Thoracic aorta endothelial cell (primary cell): ENCODE measurements around the gene GPX4. TPM values are rescaled to one million over a fixed set of nuclear protein-coding genes. Genes with fewer than 3 reads are reported as not detected.

Source experiments
- total RNA-seq: library from RNA; depleted of rRNA; stranded (reverse); fragments of >200 nt; gene quantifications from 2 replicates; pipeline ENCODE4 v1.2.3, GENCODE V29; 2012

The GPX4 gene, protein sequence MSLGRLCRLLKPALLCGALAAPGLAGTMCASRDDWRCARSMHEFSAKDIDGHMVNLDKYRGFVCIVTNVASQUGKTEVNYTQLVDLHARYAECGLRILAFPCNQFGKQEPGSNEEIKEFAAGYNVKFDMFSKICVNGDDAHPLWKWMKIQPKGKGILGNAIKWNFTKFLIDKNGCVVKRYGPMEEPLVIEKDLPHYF
- 226 and 365 TPM in 2 replicates for total RNA-seq

DNA sequence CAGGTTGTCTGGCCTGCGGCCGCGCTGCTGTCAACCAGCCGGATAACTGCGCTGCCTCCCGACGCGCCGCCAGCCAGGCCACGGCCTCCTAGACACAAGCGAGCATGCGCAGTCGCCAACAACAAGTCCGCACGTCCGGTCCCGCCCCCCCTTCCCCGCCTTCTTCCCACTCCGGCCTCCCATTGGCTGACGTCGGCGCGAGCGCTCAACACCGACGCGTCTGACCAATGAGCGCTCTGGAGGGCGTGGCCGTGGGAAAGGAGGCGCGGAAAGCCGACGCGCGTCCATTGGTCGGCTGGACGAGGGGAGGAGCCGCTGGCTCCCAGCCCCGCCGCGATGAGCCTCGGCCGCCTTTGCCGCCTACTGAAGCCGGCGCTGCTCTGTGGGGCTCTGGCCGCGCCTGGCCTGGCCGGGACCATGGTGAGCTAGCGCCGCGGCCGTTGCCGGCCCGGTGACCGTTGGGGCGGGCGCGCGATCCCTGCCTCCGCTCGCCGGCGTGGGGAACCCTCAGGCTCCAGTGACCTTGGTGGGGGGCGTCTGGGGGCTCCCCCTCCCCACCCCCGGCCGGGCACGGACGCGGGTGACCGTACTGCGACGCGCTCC lies at the start of gene GPX4:
Gene GPX4 (plus strand): TSS at position 287 of the 603 bp plus-strand sequence. CDS start 50 bp downstream, at position 337.

DNA sequence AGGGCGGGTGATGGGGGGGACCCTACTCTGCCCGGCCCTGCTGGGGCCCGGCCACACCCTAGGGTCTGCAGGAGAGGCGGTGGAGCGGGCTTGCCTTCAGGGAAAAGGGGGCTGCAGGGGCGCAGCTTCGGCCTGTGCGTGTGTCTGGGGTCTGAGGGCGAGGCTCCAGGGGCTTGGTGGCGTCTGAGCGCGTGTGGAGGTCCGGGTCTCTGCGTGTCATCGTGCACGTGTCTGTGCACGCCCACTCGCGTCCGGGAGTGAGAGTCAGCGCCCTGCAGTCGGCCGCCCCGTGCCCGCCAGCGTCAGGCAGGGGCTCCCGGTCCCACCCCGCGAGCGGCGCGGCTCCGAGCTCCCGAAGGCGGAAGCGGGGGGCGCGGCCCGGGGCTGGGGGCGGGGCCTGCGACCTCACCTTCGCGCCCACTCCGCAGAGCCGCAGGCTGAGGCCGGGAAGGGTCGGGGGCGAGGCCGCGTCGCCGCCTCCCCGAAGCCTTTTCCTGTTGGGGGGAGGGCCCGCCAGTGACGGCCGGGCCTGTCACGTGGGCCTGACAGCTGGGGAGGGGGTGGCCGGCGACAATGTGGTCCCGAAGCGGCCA lies 37.0 kb upstream of the GPX4 start, which contains the start of gene ARHGAP45:
Gene ARHGAP45 (plus strand): TSS at position 420 of the 593 bp plus-strand sequence. CDS start 239 bp downstream, outside the sequence.

DNA sequence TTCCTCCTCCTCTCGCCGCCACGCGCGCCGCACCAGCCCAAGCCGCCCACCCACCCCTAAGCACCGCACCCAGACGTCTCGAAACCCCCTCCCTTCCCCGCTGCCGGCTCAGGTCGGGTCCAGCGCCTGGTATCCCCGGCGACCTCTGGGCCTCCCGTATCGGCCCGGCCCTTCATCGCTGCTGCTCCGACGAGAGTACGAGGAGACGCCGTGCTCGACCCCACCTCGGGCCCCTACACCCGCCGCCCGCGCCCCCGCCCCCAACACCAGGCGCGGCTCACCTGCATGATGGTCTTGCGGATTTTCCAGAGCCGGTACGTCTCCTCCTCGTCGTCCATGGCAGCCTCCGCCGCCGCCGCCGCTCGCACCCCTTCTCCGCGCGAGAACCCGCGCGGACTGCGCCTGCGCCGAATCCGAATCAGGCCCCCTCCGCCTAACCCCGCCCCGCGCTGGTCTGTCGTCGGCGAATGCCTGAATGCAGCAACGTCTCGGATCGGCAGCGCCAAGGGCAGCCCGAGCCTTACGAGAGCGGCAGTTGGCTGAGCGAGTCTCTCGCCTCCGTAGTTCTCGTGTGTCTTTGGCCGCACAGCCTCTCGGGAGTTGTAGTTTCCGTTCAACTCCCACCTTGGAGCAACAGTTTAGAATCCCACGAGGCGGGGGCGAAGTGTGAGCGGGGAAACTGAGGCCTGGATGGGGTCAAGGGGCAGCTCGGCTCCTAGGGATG lies 8.7 kb upstream of the GPX4 start, which contains the start of gene POLR2E:
Gene POLR2E (minus strand): TSS at position 398 of the 724 bp plus-strand sequence. CDS start 60 bp downstream, at position 338.

Other genes starting within 250 kb of the GPX4 start
- 1.1 and 2.3 TPM in 2 replicates for gene CFD, start 244.3 kb upstream of the GPX4 start, total RNA-seq
- gene MED16, start 210.8 kb upstream of the GPX4 start, total RNA-seq, result 25.5 and 29.4 TPM in 2 replicates
- gene RNU6-9, start 210.5 kb upstream of the GPX4 start, total RNA-seq, result not detected in 2 replicates
- gene R3HDM4, start 190.8 kb upstream of the GPX4 start, total RNA-seq, result 20.1 and 26.1 TPM in 2 replicates
- not detected in 2 replicates for gene KISS1R, start 186.7 kb upstream of the GPX4 start, total RNA-seq
- gene ARID3A, start 178.0 kb upstream of the GPX4 start, total RNA-seq, result 6.9 and 10.0 TPM in 2 replicates
- 47.2 and 65.5 TPM in 2 replicates for gene WDR18, start 119.6 kb upstream of the GPX4 start, total RNA-seq
- gene GRIN3B, start 103.6 kb upstream of the GPX4 start, total RNA-seq, result 0.43 and 0.80 TPM in 2 replicates
- 61.7 and 66.5 TPM in 2 replicates for gene TMEM259, start 82.9 kb upstream of the GPX4 start, total RNA-seq
- not detected in 2 replicates for gene RNU6-2, start 82.5 kb upstream of the GPX4 start, total RNA-seq
- gene CNN2, start 77.4 kb upstream of the GPX4 start, total RNA-seq, result 140 and 181 TPM in 2 replicates
- gene ABCA7, start 63.9 kb upstream of the GPX4 start, total RNA-seq, result 4.1 and 6.2 TPM in 2 replicates
- gene ARHGAP45, start 36.8 kb upstream of the GPX4 start, total RNA-seq, result 6.8 and 12.9 TPM in 2 replicates
- 82.4 and 139 TPM in 2 replicates for gene POLR2E, start 8.6 kb upstream of the GPX4 start, total RNA-seq
- gene SBNO2, start 70.3 kb downstream of the GPX4 start, total RNA-seq, result 26.5 and 37.5 TPM in 2 replicates
- gene STK11, start 101.8 kb downstream of the GPX4 start, total RNA-seq, result 68.5 and 75.7 TPM in 2 replicates
- gene CBARP, start 134.0 kb downstream of the GPX4 start, total RNA-seq, result 3.1 and 3.8 TPM in 2 replicates
- 21.3 and 23.3 TPM in 2 replicates for gene ATP5F1D, start 137.8 kb downstream of the GPX4 start, total RNA-seq
- gene MIDN, start 144.6 kb downstream of the GPX4 start, total RNA-seq, result 20.2 and 22.2 TPM in 2 replicates
- 129 and 154 TPM in 2 replicates for gene CIRBP, start 165.3 kb downstream of the GPX4 start, total RNA-seq
- 25.6 and 30.5 TPM in 2 replicates for gene FAM174C, start 171.5 kb downstream of the GPX4 start, total RNA-seq
- 0.27 TPM in 1 of 2 replicates, not detected in the other for gene EFNA2, start 181.9 kb downstream of the GPX4 start, total RNA-seq